GM21367 (cell line): ENCODE results near the gene CCDC126.
"Not testable (repeated sequence)": the region's sequence is repeated elsewhere in the genome, so short reads cannot be mapped to it uniquely, and the experiment has no call there.

Experiments used
- ATAC-seq: cut with Tn5 transposase; IDR thresholded peaks from one replicate; pipeline ENCODE4 v1.9.1; 2021; ENCODE audit not compliant: unreplicated experiment

CCDC126 gene

GRCh38 chr7:23597094-23598091 is at the start of gene CCDC126:
TSS of gene CCDC126 (plus strand) at chr7:23597382. CDS start at chr7:23611316, 13,934 bp downstream.
- ATAC-seq, result peak; percentile 58

DNA sequence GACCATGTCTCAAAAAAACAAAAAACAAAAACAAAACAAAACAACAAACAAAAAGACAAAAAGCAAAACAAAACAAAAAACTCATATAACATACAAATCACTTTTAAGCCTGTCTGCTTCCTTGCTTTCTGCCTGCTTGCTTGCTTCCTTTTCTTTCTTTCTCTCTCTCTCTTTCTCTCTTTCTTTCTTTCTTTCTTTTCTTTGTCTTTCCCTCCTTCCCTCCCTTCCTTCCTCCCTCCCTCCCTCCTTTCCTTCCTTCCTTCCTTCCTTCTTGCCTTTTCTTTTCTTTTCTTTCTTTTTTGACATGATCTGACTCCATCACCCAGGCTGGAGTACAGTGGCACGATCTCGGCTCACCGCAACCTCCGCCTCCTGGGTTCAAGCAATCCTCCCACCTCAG is 49.5 kb upstream of the CCDC126 start:
- ATAC-seq, result no peak

DNA sequence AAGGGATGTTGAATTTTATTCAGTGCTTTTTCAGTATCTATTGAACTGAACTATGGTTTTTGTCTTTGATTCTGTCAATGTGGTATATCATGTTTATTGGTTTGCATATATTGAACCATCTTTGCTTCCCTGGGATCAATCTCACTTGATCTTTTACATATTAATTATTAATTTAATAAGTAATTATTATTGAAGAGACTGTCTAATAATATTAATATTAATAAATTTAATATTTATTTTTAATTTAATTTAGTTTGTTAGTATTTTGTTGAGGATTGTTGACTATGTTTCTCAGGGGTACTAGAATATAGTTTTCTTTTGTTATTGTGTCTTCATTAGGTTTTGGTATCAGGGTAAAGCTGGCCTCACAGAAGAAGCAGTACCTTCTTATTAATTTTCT is 38.9 kb upstream of the CCDC126 start:
- ATAC-seq, result no peak

DNA sequence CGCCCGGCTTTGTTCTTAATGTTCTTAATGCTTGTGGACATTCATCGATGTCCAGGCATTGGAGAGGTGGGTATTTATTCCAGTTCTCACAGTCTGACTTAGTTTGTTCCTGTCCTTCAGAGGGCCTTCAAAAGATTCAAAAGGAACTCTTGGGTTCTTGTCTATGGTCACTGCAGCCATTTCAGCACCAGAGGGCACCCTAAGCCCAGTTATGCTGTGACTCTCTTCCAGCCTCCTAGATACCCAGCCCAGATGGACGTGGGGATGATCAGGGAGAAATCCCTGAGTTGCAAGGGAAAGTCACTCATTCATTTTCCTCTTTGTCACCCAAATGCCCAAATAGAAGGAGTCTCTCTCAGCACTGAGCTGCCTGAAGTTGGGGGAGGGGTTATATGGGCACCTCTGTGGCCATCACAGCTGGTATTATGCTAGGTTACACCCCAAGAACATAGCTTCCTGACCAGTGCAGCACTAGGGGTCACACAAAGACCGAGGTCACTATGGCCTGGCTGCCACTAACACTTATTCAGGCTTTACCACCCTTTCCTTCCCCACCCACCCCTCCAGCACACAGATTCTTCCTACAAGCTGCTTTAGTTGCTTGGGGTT is 26.5 kb upstream of the CCDC126 start:
- ATAC-seq, result peak; percentile 89

DNA sequence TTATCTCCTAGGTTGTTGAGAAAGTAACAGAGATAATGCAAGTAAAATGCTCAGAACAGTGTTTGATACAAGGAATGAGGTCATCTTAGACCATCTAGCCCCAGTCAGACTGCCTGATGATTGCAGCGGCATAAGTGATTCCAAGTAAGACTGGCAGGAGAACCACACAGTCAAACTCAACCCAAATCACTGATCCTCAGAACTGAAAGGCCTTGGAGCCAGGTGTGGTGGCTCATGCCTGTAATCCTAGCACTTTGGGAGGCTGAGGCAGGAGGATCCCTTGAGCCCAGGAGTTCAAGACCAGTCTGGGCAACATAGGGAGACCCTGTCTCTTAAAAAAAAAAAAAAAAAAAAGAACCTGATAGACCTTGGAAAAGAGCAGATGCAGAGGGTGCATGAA is 15.2 kb upstream of the CCDC126 start:
- ATAC-seq, result not testable (repeated sequence)

DNA sequence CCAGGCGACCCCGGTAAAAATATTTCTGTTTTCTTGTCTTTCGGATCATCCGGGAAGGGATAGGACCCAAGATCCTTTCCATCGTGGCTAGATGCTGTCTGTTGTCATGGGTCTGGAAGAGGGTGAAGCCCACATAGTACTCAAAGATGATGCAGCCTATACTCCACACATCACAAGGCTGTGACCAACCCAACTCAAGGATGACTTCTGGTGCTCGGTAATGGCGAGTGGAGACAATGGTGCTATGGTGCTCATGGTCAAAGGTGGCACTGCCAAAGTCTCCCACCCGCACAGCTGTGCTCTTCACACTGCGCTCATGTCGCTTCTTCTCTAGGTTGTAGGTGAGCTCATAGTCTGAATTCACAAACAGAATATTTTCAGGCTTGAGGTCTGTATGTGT is 11.9 kb upstream of the CCDC126 start:
- not testable (repeated sequence) for ATAC-seq

DNA sequence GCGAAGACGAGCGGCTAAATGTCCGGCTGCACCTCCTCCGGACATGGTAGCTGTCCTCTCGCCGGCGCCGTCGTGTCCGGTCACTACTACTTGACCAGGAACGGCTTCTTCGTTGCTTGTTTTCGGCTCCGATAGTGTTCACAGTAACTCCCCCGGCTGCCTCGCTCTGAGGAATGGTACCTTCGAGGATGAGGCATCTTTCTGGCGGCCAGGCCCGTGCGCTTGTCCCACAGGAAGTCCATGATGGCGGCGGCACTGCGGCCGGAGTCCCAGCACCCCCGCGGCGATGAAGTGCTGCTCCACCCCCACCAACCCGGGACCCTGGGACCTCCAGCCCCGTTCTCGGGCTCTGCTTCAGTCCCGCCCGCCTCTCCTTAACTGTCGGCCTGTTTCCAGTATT is 11.0 kb upstream of the CCDC126 start:
- ATAC-seq, result no peak

- ATAC-seq, result no peak
Measured at GRCh38 chr7:23590529-23590928, 6.7 kb upstream of the CCDC126 start.

- ATAC-seq, result no peak
Measured at GRCh38 chr7:23593706-23594105, 3.5 kb upstream of the CCDC126 start.

- ATAC-seq, result peak; percentile 64
Measured at GRCh38 chr7:23594879-23595604, 2.1 kb upstream of the CCDC126 start.

DNA sequence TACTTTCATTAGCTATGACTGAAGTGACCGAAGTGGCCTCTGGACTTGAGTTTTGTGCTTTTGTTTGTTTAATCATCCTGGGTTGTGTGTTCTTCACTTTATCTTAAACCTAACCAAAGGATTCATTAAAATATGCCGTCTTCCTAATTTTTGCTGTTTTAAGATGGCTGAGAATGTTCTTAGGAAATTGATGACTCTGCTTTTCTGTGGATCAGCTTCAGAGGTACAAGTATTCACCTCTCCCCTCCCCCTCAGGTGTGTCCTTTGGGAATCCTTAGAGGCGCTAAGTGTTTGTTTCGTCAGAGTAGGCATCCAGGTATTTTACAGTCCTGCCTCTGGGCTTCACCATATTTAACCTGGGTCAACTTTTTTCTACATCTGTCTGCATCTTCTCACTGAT is 1.1 kb downstream of the CCDC126 start:
- ATAC-seq, result no peak

GRCh38 chr7:23600236-23600635 is 3.1 kb downstream of the CCDC126 start:
- no peak for ATAC-seq

- no peak for ATAC-seq
Measured at GRCh38 chr7:23603632-23604295, 6.6 kb downstream of the CCDC126 start.

DNA sequence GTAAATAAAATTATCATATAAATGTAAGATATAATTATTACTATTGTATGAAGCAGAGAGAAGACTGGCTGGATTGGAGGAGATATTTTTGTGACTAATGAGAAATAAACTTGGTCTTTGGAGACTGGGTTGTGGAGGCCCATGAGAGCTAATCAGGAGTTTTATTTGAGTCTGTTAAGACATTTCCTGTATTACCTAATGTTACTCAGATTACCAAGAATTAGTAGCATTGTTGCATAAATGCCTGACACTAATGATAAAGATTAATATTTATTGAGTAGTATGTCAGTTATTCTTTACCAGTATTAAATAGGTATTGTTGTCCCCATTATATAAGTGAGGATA is 7.1 kb downstream of the CCDC126 start:
- no peak for ATAC-seq

DNA sequence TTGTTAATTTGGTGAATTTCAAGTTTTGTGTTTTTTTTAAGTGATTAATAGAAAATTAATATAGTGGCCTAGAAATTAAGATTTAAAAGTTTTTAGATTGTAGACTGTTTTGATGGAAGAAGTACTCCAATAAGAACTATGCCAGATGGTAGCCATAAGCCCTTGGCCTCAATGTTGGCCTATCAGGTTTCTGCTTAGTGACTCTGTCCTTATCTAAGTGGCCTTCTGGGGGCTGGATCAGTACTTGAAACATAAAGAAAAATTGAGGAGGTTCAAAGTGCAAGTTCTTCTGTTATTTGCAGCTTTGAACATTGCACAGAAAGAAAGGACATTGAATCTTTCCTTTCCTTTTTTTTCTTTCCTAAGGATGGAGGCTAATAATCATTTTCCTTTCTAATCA is 9.9 kb downstream of the CCDC126 start:
- ATAC-seq, result no peak

DNA sequence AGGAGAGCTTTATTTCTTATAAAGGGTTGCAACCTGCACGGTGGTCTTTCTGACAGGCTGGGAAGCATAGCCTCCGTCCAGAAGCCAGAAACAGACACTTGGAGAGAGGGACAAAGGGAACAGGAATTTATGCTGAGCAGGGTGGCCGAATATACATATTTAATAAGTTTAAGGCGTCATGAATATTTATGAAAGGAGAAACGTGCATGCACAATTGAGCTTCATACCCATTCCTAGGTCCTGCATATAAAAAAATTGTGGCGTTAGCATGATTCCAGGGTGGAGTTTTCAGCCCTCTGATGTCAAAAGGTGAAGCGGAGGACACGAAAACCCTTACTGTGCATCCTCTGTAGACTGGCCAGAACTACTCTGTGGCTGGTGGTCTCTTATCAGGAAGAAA is 10.7 kb downstream of the CCDC126 start:
- no peak for ATAC-seq

GRCh38 chr7:23615331-23615730 is 18.1 kb downstream of the CCDC126 start:
- ATAC-seq, result no peak

DNA sequence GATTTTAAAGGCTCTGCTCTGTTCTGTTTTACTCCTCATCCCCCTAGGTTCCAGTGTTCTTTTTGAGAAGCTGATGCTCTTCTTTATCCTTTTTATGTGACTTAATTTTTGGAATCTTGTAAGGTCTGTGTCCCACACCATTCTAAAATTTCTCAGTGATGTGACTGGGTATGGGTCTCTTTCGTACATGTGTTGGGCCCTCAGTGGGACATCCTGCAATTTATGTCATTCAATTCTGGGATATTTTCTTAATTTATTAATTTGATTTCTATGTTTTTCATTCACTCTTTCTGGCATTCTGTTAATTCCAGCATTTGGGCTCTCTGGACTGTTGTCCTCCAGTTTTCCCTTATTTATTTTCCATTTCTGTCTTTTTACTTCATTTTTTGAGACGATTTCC is 19.4 kb downstream of the CCDC126 start:
- ATAC-seq, result no peak

- ATAC-seq, result no peak
Measured at GRCh38 chr7:23617482-23617881, 20.3 kb downstream of the CCDC126 start.

DNA sequence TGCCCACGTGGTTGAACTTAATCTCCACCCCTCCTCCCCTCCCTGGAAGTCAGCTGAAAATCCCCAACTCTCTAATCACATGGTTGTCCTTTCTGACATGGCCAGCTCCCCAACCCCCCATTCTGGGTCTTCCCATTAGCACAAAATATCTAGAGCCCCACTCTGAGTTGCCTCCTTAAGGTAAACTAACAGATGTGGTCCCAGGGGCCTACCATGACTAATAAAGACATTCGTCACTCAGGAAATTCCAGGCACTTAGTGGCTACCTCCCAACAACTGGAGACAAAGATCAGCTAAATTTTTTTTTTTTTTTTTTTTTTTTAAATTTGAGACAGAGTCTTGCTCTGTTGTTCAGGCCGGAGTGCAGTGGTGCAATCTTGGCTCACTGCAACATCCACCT is 21.1 kb downstream of the CCDC126 start:
- no peak for ATAC-seq

GRCh38 chr7:23619141-23619540 is 22.0 kb downstream of the CCDC126 start:
- ATAC-seq, result no peak
